GM12892 (cell line): ENCODE results near the gene ABHD3.

Source experiments
- POLR2A ChIP-seq: IDR thresholded peaks from 2 replicates; pipeline ENCODE4 v1.6.1; 2011; ENCODE audit warnings: low read depth, low read length, control low read depth
- POLR2AphosphoS5 ChIP-seq: IDR thresholded peaks from 2 replicates; pipeline ENCODE4 v1.6.1; 2011; ENCODE audit warnings: low read depth, low read length, control low read depth

GRCh38 chr18:21701621-21702020 lies 3.0 kb downstream of the ABHD3 start:
- TF ChIP-seq POLR2AphosphoS5 (no peak), POLR2A (no peak)
